Measurements from ENCODE around the gene NAPSA.

NAPSA gene

DNA sequence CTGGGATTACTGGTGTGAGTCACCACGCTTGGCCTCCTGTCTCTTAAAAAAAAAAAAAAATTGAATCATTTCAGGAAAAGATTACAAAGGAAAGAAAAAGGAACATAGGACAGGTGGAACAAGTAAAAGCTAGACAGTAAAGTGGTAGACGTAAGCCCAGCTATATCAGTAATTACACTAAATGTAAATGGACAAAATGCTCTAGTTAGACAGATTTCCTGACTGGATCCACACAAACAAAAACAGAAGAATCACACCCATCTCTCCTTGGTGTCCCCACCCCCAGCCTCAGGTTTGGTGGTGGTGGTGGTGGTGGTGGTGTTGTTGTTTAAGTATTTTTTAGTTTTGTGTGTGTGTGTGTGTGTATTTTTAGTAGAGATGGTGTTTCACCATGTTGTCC is 47.0 kb upstream of the NAPSA start:
- Histone ChIP-seq H3K9me3 (replicated peaks; ENCODE audit: insufficient read depth, low read length) (no peaks in the 10 kb centered on the region), H2AFZ (ENCODE audit: low read length) (no peak overlapping the region), H3K79me2 (ENCODE audit: low read length) (no peaks in the 10 kb centered on the region), H3K4me3 (ENCODE audit: low read length) (no peak overlapping the region), H3K4me2 (ENCODE audit: low read depth, low read length) (no peak overlapping the region), H3K27ac (ENCODE audit: low read length) (no peak overlapping the region), H3K36me3 (replicated peaks; ENCODE audit: insufficient read depth, low read length) (no peaks in the 10 kb centered on the region), H3F3A (ENCODE audit: insufficient read depth, low read length) (no peaks in the 10 kb centered on the region; the same call in 1 of the 2 replicates), H4K20me1 (ENCODE audit: insufficient read depth, low read length) (no peaks in the 10 kb centered on the region), H3K27me3 (replicated peaks; ENCODE audit: insufficient read depth, low read length) (no peaks in the 10 kb centered on the region), H3K4me1 (ENCODE audit: low read length) (peaks cover 9% of the 10 kb centered on the region), H3K9ac (ENCODE audit: low read length) (no peak overlapping the region), H3K9me2 (replicated peaks; ENCODE audit: insufficient read depth, low read length) (no peaks in the 10 kb centered on the region)
- DNase-seq, result no peak
- TF ChIP-seq EZH2 (optimal IDR thresholded peaks at IDR 0.05; ENCODE audit: low read depth, low read length) (no peak), EZH2phosphoT487 (IDR thresholded peaks at IDR 0.05; ENCODE audit: low read length) (no peak)
- TF ChIP-seq, protein P1, sequence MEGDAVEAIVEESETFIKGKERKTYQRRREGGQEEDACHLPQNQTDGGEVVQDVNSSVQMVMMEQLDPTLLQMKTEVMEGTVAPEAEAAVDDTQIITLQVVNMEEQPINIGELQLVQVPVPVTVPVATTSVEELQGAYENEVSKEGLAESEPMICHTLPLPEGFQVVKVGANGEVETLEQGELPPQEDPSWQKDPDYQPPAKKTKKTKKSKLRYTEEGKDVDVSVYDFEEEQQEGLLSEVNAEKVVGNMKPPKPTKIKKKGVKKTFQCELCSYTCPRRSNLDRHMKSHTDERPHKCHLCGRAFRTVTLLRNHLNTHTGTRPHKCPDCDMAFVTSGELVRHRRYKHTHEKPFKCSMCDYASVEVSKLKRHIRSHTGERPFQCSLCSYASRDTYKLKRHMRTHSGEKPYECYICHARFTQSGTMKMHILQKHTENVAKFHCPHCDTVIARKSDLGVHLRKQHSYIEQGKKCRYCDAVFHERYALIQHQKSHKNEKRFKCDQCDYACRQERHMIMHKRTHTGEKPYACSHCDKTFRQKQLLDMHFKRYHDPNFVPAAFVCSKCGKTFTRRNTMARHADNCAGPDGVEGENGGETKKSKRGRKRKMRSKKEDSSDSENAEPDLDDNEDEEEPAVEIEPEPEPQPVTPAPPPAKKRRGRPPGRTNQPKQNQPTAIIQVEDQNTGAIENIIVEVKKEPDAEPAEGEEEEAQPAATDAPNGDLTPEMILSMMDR (IDR thresholded peaks at IDR 0.05; ENCODE audit: low read length), result no peak

DNA sequence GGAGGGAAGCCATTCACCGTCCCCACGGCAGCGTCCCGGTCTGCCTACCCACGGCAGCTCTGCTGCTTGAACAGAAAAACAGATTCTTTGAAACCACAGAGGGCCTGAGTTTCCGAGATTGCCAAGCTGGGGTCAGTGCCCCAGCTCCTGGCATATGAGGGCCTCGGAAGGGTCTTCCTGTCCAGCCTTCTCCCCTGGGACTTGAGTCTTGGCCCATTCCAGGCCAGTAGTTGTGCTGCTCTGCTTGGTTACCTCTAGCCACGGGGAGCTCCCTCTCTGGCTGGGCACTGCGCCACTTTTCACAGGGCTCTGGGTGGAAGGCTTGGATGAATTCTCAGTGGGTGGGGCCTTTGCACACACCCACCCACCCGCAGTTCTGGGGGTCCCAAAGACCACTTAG is 44.7 kb upstream of the NAPSA start:
- peaks cover 2% of the 10 kb centered on the region for H3K4me1 ChIP-seq (ENCODE audit: low read length)
- no peaks in the 10 kb centered on the region for H3K9me2 ChIP-seq (replicated peaks; ENCODE audit: insufficient read depth, low read length)
- H3K9me3 ChIP-seq (replicated peaks; ENCODE audit: insufficient read depth, low read length), result no peaks in the 10 kb centered on the region
- no peak overlapping the region for H3K4me3 ChIP-seq (ENCODE audit: low read length)
- no peaks in the 10 kb centered on the region for H3K27me3 ChIP-seq (replicated peaks; ENCODE audit: insufficient read depth, low read length)
- H4K20me1 ChIP-seq (ENCODE audit: insufficient read depth, low read length), result no peaks in the 10 kb centered on the region
- TF ChIP-seq EZH2phosphoT487 (IDR thresholded peaks at IDR 0.05; ENCODE audit: low read length) (no peak), EZH2 (optimal IDR thresholded peaks at IDR 0.05; ENCODE audit: low read depth, low read length) (no peak)
- TF ChIP-seq, protein P1 (IDR thresholded peaks at IDR 0.05; ENCODE audit: low read length), result no peak
- H3K4me2 ChIP-seq (ENCODE audit: low read depth, low read length), result no peak overlapping the region
- no peaks in the 10 kb centered on the region; the same call in 1 of the 2 replicates for H3F3A ChIP-seq (ENCODE audit: insufficient read depth, low read length)
- H3K9ac ChIP-seq (ENCODE audit: low read length), result no peak overlapping the region
- no peak overlapping the region for H3K27ac ChIP-seq (ENCODE audit: low read length)
- no peak for DNase-seq
- no peaks in the 10 kb centered on the region for H3K79me2 ChIP-seq (ENCODE audit: low read length)
- no peaks in the 10 kb centered on the region for H3K36me3 ChIP-seq (replicated peaks; ENCODE audit: insufficient read depth, low read length)
- no peak overlapping the region for H2AFZ ChIP-seq (ENCODE audit: low read length)

DNA sequence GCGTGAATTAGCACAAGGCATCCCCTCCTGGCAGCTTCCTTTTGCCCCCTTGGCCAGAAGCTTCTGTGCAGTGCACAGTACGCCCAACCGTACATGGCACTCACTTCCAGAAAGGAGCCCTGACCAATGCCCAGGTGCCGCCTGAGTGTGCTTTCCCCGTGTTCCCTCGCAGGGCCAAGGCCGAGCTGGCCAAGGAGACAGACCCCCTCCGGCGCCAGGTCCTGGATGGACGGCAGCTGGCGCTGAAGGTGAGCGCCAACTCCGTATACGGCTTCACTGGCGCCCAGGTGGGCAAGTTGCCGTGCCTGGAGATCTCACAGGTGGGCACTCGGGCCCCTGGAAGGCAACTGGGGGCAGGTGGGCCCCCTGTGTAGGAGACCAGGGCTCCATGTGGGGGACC is 43.9 kb upstream of the NAPSA start:
- Histone ChIP-seq H3K27ac (ENCODE audit: low read length) (no peak overlapping the region), H3K36me3 (replicated peaks; ENCODE audit: insufficient read depth, low read length) (no peaks in the 10 kb centered on the region), H4K20me1 (ENCODE audit: insufficient read depth, low read length) (no peaks in the 10 kb centered on the region), H3K4me2 (ENCODE audit: low read depth, low read length) (no peak overlapping the region), H2AFZ (ENCODE audit: low read length) (no peak overlapping the region), H3F3A (ENCODE audit: insufficient read depth, low read length) (no peaks in the 10 kb centered on the region; the same call in 1 of the 2 replicates), H3K4me3 (ENCODE audit: low read length) (no peak overlapping the region), H3K9me3 (replicated peaks; ENCODE audit: insufficient read depth, low read length) (no peaks in the 10 kb centered on the region), H3K4me1 (ENCODE audit: low read length) (no peaks in the 10 kb centered on the region), H3K9ac (ENCODE audit: low read length) (no peak overlapping the region), H3K9me2 (replicated peaks; ENCODE audit: insufficient read depth, low read length) (no peaks in the 10 kb centered on the region), H3K27me3 (replicated peaks; ENCODE audit: insufficient read depth, low read length) (no peaks in the 10 kb centered on the region), H3K79me2 (ENCODE audit: low read length) (no peaks in the 10 kb centered on the region)
- TF ChIP-seq EZH2phosphoT487 (IDR thresholded peaks at IDR 0.05; ENCODE audit: low read length), result no peak
- no peak for DNase-seq

DNA sequence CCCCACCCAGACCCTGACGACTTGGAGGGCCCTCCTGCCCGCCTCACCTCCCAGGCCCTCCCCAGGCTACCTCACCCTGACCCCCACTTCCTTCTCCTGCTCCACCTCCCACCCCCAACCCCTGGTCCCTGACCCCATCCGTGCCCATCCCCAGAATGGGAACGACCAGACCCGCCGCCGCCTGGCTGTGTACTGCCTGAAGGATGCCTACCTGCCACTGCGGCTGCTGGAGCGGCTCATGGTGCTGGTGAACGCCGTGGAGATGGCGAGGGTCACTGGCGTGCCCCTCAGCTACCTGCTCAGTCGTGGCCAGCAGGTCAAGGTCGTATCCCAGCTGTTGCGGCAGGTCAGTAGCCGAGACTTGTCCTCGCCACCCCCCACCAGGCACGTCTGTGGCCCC is 41.4 kb upstream of the NAPSA start:
- Histone ChIP-seq H3K9me2 (replicated peaks; ENCODE audit: insufficient read depth, low read length) (no peaks in the 10 kb centered on the region), H3K27ac (ENCODE audit: low read length) (no peak overlapping the region), H3K9ac (ENCODE audit: low read length) (no peak overlapping the region), H3K4me2 (ENCODE audit: low read depth, low read length) (no peak overlapping the region), H3K36me3 (replicated peaks; ENCODE audit: insufficient read depth, low read length) (no peaks in the 10 kb centered on the region), H3K9me3 (replicated peaks; ENCODE audit: insufficient read depth, low read length) (no peaks in the 10 kb centered on the region), H3K4me1 (ENCODE audit: low read length) (no peaks in the 10 kb centered on the region), H4K20me1 (ENCODE audit: insufficient read depth, low read length) (no peaks in the 10 kb centered on the region), H3F3A (ENCODE audit: insufficient read depth, low read length) (no peaks in the 10 kb centered on the region), H3K27me3 (replicated peaks; ENCODE audit: insufficient read depth, low read length) (no peaks in the 10 kb centered on the region), H2AFZ (ENCODE audit: low read length) (no peak overlapping the region), H3K79me2 (ENCODE audit: low read length) (no peaks in the 10 kb centered on the region), H3K4me3 (ENCODE audit: low read length) (no peak overlapping the region)
- DNase-seq, result no peak
- TF ChIP-seq, protein P1 (IDR thresholded peaks at IDR 0.05; ENCODE audit: low read length), result no peak
- TF ChIP-seq EZH2phosphoT487 (IDR thresholded peaks at IDR 0.05; ENCODE audit: low read length), result no peak
- no peak for TF ChIP-seq EZH2 (optimal IDR thresholded peaks at IDR 0.05; ENCODE audit: low read depth, low read length)

Measured in MM.1S (cell line).